Fibroblast of the aortic adventitia (primary cell): Measurements from ENCODE around the gene SMIM12. TPM values are rescaled to one million over a fixed set of nuclear protein-coding genes. Genes with fewer than 3 reads are reported as not detected.

Experiments used
- DNase-seq: peaks from one replicate; pipeline ENCODE4 v3.0.0-alpha.2; 2010; ENCODE audit warnings: low read depth
- H3K4me3 ChIP-seq: 2 replicates; pipeline ENCODE4 v1.5.1; 2011; ENCODE audit warnings: low read depth, mild to moderate bottlenecking, control low read depth, low read length, moderate library complexity
- total RNA-seq: library from RNA; depleted of rRNA; stranded (reverse); fragments of >200 nt; gene quantifications from 2 replicates; pipeline ENCODE4 v1.2.3, GENCODE V29; 2012; ENCODE audit warnings: low replicate concordance
- TF ChIP-seq, protein P1 (sequence below): IDR thresholded peaks from 2 replicates; pipeline ENCODE4 v1.5.1; 2011; ENCODE audit warnings: mild to moderate bottlenecking, low read length, control low read depth, inconsistent platforms; ENCODE audit not compliant: insufficient read depth

The SMIM12 gene
- total RNA-seq, 1 donor: 24.9 TPM

DNA sequence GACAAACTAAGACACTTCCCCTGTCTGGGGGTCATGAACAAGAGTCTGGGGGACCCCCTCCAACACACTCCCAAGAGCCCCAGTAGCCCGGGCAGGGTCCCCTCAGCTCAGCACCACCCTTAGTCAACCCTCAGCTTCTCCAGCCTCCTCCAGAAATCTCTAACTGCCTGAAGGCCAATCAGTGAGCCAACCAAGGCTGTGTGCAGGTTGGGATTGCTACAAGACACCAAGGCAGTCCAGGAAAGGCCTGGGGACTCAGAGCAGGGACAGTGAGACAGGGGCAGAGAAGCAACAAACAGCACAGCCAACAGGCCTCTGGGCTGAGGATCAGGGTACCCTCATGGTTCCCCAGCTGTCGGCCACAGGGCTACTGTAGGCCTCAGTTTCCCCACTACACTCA is 13.3 kb downstream of the SMIM12 start:
- no peak for DNase-seq
- TF ChIP-seq, protein P1, sequence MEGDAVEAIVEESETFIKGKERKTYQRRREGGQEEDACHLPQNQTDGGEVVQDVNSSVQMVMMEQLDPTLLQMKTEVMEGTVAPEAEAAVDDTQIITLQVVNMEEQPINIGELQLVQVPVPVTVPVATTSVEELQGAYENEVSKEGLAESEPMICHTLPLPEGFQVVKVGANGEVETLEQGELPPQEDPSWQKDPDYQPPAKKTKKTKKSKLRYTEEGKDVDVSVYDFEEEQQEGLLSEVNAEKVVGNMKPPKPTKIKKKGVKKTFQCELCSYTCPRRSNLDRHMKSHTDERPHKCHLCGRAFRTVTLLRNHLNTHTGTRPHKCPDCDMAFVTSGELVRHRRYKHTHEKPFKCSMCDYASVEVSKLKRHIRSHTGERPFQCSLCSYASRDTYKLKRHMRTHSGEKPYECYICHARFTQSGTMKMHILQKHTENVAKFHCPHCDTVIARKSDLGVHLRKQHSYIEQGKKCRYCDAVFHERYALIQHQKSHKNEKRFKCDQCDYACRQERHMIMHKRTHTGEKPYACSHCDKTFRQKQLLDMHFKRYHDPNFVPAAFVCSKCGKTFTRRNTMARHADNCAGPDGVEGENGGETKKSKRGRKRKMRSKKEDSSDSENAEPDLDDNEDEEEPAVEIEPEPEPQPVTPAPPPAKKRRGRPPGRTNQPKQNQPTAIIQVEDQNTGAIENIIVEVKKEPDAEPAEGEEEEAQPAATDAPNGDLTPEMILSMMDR: no peak

DNA sequence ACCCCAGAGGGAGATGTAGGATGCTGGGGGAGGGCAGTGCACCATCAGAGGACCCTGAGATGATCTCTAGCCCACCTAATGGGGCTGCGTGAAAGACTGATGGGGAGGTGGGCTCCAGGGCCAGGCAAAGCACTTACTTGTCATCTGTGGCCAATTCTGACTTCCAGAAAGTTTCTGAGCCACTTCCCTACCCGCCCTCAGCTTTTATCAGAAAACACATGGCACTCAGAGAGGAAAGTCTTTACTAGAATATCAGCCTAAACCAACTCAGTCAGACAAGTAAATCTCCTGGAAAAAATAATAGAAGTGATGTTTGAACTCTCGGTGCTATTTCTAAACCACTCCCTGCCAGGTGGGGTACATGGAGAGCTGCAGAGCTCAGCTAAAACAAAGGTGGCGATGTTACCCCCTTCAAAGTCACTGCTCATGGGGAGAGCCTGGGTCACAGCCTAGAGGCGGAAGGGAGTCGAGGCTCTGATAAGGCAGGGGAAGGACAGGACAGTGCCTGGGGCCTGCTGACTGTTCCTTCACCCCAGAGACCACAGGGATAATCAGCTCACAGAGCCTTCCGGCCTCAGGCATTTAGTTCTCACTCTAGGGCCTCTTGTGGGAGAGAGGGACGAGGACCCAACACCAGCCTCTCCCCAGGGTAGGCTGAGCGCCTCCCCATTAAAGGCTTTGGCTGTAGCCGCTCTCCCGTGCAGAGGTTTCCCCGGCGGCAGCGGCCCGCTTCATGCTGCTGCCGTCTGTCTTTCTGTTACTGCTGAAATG is 14.2 kb downstream of the SMIM12 start:
- no peak overlapping the region for H3K4me3 ChIP-seq
- DNase-seq: no peak
- TF ChIP-seq, protein P1: no peak

More for the DNA sequence above, 13.3 kb downstream of the SMIM12 start:
- H3K4me3 ChIP-seq: no peak overlapping the region

DNA sequence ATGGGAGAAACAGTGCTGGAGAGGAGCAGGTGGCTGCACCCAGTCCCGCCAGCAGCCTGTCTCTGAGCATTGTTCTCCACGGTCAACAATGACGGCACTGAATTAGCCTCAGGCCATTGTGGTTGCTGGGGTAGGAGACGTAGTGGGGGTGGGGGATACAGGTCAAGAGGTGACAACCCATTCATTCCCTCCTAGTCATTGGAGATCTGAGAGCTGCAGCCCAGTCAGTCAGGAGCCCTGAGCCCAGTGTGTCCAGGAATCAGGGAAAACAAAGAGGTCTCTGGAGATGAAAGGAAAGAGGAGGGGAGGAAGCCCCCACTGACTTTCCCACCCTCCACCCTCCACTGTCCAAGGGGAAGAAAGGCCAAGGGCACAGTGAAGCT is 15.3 kb downstream of the SMIM12 start:
- no peak for DNase-seq
- TF ChIP-seq, protein P1: no peak
- no peak overlapping the region for H3K4me3 ChIP-seq

DNA sequence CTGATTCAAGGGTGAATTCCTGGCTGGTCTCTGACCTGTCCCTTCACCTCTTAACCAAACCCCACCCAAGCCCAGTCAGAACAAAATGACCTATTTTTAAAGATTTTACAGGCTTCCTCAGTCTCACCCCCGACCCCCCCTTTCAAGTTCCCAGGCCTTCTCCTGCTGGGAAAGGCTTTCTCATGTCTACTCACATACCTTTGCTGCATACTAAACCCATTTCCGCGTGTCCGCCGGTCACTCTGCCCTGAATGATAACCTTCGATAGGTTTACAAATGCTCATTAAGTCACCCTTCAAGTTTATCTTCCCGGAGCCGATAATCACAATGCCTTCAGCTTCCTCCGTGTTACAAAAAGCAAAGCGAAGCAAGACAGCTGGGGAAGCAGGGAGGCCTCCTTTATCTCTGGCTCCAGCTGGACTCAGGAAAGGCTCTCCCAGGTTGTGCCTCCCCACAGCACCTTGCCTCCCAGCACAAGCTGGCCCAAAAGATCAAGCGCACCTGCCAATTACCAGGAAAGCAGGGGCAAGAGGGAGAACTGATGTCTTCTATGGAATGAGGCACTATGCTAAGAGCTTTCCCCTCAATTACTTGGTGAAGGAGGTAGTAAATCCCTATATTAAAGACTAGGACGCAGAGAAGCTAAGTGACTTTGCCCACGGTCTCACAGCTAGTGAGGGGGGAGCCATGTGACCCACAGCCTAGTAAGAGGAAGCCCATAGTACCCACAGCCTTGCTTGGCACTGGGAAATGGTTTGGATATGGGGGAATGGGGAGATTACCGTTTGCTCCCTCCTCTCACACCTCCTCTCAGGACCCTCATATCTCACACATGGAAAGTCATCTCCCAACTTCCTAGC is 15.9 kb downstream of the SMIM12 start:
- TF ChIP-seq, protein P1: no peak
- DNase-seq: no peak
- H3K4me3 ChIP-seq: no peak overlapping the region

DNA sequence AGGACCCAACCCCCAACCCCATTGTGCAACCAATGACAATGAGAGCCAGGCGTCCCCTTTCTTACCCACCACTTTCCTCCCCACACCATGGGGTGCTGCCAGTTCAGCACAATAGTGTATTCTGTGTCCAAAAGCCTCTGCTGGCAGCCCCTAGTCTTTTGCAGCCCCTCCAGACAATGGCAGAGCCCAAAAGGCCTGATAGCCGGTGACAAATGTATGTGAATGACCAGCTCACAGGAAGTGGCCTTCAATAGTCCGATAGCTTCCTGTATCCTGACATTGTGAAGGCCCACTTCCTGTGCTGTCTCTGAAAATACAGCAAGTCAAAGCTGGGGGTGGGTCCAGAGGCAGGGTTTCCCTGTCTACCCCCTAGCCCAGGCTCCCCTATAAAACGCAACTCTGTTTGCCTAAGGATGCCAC is 16.6 kb downstream of the SMIM12 start:
- TF ChIP-seq, protein P1: no peak
- no peak for DNase-seq
- no peak overlapping the region for H3K4me3 ChIP-seq

DNA sequence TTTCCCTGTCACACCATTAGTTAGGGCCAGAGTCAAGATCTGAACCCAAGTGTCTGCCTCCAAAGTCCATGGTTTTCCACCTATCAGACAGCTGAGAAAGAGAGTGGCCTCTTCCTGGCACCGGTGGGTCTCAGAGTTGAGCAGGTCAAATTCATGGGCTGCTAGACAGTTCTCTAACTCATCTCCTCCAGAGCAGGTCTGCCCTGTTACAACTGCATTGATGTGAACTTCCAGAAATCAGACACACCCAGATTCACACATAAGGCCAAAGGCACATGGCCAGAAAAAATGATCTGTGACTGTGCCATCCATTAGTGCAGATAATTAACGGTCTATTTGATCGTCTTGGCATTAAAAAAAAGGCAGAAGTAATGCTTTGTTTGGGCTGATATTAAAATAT is 17.5 kb downstream of the SMIM12 start:
- TF ChIP-seq, protein P1: no peak
- H3K4me3 ChIP-seq: no peak overlapping the region
- no peak for DNase-seq
